GM21423 (cell line): ENCODE data around the gene AHCTF1.
"Not testable (repeated sequence)": the region's sequence is repeated elsewhere in the genome, so short reads cannot be mapped to it uniquely, and the experiment has no call there.

Experiments
- ATAC-seq: cut with Tn5 transposase; IDR thresholded peaks from one replicate; pipeline ENCODE4 v1.9.1; 2021; ENCODE audit warnings: mild to moderate bottlenecking, moderate library complexity; ENCODE audit not compliant: unreplicated experiment

Gene AHCTF1

GRCh38 chr1:246923900-246924299 lies 7.8 kb downstream of the AHCTF1 start:
- ATAC-seq, result no peak

GRCh38 chr1:246923482-246923881 lies 8.3 kb downstream of the AHCTF1 start:
- ATAC-seq, result no peak

- no peak for ATAC-seq
These were observed 10.3 kb downstream of the AHCTF1 start for GRCh38 chr1:246921481-246921880.

GRCh38 chr1:246919902-246920301 lies 11.8 kb downstream of the AHCTF1 start:
- ATAC-seq, result no peak

- ATAC-seq, result not testable (repeated sequence)
These were observed 15.5 kb downstream of the AHCTF1 start for GRCh38 chr1:246916026-246916923.

GRCh38 chr1:246907472-246907871 lies 24.3 kb downstream of the AHCTF1 start:
- peak; percentile 71 for ATAC-seq

GRCh38 chr1:246906833-246907232 lies 24.9 kb downstream of the AHCTF1 start:
- no peak for ATAC-seq

GRCh38 chr1:246901874-246902273 lies 29.9 kb downstream of the AHCTF1 start:
- no peak for ATAC-seq

- ATAC-seq, result no peak
These were observed 34.4 kb downstream of the AHCTF1 start for GRCh38 chr1:246897302-246897701.

GRCh38 chr1:246893191-246893939 lies 38.4 kb downstream of the AHCTF1 start:
- no peak for ATAC-seq

- no peak for ATAC-seq
These were observed 40.6 kb downstream of the AHCTF1 start for GRCh38 chr1:246891105-246891504.

GRCh38 chr1:246888522-246888921 lies 43.2 kb downstream of the AHCTF1 start:
- no peak for ATAC-seq

GRCh38 chr1:246885389-246885788 lies 46.4 kb downstream of the AHCTF1 start:
- not testable (repeated sequence) for ATAC-seq

GRCh38 chr1:246878551-246878950 lies 53.2 kb downstream of the AHCTF1 start:
- ATAC-seq, result no peak

GRCh38 chr1:246876431-246876830 lies 55.3 kb downstream of the AHCTF1 start:
- no peak for ATAC-seq

- peak; percentile 53 for ATAC-seq
These were observed 56.4 kb downstream of the AHCTF1 start for GRCh38 chr1:246875041-246876026.

GRCh38 chr1:246865921-246866320 lies 65.8 kb downstream of the AHCTF1 start:
- ATAC-seq, result no peak

- not testable (repeated sequence) for ATAC-seq
These were observed 68.0 kb downstream of the AHCTF1 start for GRCh38 chr1:246863791-246864190.

GRCh38 chr1:246860401-246860800 lies 71.3 kb downstream of the AHCTF1 start:
- no peak for ATAC-seq

- ATAC-seq, result no peak
These were observed 75.4 kb downstream of the AHCTF1 start for GRCh38 chr1:246856371-246856770.

GRCh38 chr1:246850640-246851039 lies 81.1 kb downstream of the AHCTF1 start:
- not testable (repeated sequence) for ATAC-seq
